ENCODE measurements around the gene PTCH1.

GRCh38 chr9:95431286-95431685 is 85.5 kb downstream of the PTCH1 start:
- TF ChIP-seq, protein P1, sequence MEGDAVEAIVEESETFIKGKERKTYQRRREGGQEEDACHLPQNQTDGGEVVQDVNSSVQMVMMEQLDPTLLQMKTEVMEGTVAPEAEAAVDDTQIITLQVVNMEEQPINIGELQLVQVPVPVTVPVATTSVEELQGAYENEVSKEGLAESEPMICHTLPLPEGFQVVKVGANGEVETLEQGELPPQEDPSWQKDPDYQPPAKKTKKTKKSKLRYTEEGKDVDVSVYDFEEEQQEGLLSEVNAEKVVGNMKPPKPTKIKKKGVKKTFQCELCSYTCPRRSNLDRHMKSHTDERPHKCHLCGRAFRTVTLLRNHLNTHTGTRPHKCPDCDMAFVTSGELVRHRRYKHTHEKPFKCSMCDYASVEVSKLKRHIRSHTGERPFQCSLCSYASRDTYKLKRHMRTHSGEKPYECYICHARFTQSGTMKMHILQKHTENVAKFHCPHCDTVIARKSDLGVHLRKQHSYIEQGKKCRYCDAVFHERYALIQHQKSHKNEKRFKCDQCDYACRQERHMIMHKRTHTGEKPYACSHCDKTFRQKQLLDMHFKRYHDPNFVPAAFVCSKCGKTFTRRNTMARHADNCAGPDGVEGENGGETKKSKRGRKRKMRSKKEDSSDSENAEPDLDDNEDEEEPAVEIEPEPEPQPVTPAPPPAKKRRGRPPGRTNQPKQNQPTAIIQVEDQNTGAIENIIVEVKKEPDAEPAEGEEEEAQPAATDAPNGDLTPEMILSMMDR (IDR thresholded peaks at IDR 0.05): no peak
- no peak for TF ChIP-seq POLR2A (IDR thresholded peaks at IDR 0.05)
- TF ChIP-seq POLR2AphosphoS5 (IDR thresholded peaks at IDR 0.05): no peak
